NCI-H187 treated with DMSO at 0.1 percent for 48 hours (cell line): Measurements from ENCODE around the gene ZC3H18.

Source experiments
- DNase-seq: peaks from one replicate; lab custom pipeline; 2025; lab: John Stamatoyannopoulos, UW

ZC3H18 gene

GRCh38 chr16:88639231-88640038 lies 69.2 kb downstream of the ZC3H18 start:
- DNase-seq = no peak

DNA sequence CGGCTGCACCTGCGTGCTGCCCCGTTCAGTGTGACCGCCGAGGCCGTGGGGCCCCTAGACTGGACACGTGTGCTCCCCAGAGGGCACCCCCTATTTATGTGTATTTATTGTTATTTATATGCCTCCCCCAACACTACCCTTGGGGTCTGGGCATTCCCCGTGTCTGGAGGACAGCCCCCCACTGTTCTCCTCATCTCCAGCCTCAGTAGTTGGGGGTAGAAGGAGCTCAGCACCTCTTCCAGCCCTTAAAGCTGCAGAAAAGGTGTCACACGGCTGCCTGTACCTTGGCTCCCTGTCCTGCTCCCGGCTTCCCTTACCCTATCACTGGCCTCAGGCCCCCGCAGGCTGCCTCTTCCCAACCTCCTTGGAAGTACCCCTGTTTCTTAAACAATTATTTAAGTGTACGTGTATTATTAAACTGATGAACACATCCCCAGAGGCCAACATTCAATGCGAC lies 69.9 kb downstream of the ZC3H18 start:
- DNase-seq = no peak

DNA sequence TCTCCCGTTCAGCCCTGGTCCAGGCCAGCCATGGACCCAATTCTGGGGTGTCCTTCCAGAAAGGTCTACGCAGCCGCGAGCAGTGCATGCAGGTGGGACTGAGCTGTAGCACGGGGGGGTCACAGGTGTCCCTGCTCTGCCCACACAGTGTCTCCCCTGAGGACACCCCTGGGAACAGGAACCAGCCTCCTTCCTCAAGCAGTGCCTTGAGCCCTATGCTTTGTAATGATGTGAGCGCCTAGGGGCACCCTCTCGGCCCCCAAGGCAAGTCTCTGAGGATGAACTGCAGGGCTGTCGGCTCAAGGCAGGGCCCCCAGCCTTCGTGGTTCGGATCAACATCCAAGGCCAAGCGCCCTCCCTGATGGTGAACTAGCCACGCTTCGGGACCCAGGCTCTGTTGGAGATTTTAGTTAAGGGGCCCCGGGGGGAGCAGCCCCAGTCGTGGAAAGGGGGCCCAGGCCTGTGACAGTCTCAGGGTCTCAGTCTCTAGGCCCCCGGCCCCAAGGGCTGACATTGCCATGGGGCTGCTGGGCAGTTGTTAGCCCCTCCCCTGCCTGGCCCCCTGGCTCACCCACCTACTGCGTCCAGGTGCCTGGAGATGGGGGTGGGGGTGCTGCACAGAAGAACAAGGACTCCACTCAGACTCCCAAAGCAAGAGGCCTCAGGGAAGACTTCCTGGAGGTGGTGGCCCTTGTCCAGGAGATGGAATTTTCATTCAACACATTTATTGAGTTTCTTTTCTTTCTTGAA lies 70.5 kb downstream of the ZC3H18 start:
- DNase-seq = no peak

DNA sequence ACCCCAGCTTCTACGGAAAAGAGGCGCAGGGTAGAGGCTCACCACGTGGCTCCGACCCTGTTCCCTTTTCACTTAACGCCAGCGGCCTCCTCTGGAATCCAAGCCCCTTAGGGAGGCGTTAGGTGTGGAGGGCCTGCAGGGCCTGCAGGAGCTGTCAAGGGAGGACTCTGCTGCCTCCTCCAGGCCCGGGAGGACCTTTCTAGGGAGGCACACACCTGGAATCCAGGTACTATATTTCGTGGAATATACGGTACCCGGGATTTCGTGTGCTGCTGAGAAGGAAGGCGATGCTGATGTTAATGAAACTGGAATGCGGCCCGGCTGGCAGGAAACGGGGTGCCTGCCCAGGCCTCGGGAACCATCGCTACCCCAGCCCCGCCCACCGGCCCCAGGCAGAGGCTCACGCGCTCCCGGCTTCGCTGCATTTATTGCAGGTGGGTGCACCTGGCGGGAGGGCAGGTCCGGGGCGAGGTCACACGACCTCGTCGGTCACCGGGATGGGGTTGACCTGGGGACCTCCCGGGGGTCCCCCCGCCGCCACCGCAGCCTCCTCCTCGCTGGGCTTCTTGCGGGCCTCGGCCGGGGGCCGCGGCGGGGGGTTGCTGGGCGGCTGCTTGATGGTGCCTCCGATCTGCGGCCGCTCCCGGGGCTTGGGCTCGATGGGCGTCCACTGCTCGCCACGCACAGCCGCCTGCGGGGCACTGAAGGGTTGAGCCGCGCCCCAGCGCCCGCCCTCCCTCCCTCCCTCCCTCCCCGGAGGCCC lies 72.9 kb downstream of the ZC3H18 start:
- DNase-seq = no peak

GRCh38 chr16:88643644-88643932 lies 73.4 kb downstream of the ZC3H18 start:
- DNase-seq = no peak

DNA sequence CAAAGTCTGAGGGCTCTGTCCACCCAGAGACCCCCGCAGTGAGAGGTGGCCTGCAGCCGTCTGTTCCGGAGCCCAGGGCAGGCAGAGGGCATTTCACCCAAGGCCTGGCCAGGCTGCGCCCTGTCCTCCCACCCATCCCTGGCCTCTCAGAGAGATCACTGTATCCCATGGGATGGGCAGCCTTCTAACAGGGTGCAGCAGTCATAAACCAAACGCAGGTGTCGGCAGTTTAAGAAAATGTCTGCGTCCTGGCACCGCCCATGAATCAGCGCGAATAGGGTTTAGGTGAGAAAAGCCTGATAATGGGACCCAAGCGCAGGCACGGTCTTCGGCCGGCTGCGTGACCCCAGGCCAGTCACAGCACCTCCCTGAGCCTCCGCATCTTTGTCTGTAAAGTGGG lies 75.3 kb downstream of the ZC3H18 start:
- DNase-seq = no peak

- no peak for DNase-seq
Observed at GRCh38 chr16:88645941-88646340, 75.7 kb downstream of the ZC3H18 start.

- no peak for DNase-seq
Observed at GRCh38 chr16:88646345-88647034, 76.3 kb downstream of the ZC3H18 start.

- no peak for DNase-seq
Observed at GRCh38 chr16:88647178-88648070, 77.2 kb downstream of the ZC3H18 start.

- DNase-seq = no peak
Observed at GRCh38 chr16:88649195-88649923, 79.2 kb downstream of the ZC3H18 start.

- no peak for DNase-seq
Observed at GRCh38 chr16:88649924-88650748, 79.9 kb downstream of the ZC3H18 start.

DNA sequence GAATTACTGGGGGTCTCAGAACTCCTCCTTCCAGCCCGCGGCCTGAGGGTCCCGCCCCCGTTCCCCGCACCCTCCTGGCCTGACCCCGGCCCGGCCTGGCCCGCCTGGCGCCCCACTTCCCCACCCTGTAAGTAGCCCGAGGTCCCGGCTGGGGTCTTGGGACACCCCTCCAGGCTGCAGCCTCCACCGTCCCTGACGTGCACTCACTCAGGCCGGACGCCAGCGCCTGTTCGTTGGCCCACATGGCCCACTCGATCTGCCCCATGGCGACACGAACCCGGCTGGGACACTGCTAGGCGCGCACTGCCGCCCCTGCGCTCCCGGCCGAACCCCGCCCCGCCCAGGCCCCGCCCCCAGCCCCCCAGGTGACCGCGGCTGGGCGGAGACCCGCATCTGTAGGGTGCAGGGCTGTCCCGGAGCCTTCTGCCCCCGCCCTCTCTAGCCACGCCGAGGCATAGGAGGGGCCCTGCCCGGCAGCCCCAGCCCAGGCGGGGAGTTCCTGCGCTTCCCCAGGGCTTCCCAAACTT lies 80.6 kb downstream of the ZC3H18 start, which contains the start of gene CYBA:
CYBA (minus strand) TSS at position 305 of the 527 bp plus-strand sequence; CDS start at position 265, 40 bp downstream.
- no peak for DNase-seq

DNA sequence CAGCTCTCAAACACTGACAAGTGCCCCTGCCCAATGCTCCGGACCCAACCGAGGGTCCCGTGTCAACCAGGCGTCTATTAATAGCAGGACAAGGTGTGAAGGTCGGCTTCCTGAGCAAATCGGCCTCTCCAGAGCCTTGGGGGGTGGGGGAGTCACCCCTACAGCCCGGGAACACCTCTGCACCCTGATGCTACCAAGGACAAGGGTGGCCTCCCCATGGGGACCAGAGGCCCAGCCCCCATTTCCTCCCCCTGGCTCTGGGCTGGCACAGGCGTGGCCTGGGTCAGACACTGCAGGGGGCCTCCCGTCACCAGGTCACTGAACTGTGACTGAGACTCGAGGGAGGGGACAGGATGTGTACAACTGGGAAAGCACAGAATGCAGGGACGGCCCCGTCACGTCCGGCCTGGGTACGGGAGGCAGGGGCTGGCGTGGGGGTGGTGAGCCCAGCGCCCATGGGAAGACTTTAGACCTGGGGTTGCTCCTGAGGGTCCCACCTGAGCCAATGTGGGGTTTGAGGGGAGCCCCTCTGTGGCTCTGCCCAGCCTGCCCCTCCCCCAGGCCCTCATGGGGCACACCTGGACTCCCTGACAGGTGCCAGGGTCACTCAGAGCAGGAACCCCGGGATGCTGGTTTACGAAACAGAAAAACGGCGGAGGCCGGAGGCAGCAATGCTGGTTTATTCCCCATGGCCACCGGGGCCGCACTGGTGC lies 81.2 kb downstream of the ZC3H18 start:
- DNase-seq = no peak

DNA sequence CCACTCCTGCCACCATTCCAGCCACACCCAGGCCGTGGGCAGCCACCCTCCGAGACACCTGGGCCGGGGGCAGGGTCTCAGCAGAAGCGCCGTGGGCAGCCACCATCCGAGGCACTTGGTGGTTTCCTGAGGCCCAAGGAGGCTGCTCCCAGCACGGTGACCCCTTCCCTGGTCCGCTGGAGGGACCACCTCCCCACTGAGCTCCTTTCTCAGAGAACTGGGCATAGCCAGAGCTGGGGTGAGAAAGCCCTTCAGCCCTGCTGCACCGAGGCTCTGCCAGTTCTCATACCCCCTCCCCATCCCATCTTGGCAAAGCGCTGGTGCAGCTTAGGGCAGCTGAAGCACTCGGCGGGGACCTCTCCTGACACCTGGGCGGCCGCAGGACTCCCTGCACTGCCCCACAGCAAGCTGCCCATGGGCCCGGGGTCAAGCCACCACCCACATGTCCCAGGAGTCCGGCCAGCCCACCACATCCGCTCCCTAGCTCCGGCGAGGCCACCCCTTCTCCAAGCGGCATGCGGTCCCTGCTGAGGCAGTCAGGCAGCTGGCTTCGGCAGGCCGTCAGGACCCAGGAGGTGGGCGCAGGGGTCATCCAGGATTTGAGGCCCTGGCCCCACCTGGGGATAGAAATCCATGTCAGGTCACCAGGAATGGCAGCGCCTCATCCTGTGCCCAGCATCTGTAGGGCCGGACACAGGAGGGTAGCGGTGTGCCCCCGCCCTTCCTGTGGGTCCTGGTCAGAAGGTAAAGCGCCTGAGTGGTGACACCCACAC lies 82.0 kb downstream of the ZC3H18 start:
- DNase-seq = no peak

DNA sequence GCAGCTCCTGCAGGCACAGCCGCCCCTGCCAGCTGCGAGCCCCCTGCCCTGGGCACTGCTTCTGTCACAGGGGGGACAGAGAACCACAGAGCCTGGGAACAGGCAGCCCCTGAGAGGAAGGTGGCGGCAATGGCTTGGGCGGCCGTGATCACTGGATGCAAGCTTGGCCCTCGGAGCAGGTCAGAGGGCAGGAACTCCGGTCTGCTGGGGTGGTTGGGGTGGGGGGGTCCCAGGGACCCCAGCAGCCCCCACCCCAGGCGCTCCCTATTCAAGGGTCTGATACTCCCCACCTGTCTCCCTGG lies 82.5 kb downstream of the ZC3H18 start:
- no peak for DNase-seq

- DNase-seq = no peak
Observed at GRCh38 chr16:88653101-88653500, 82.9 kb downstream of the ZC3H18 start.

GRCh38 chr16:88653596-88654362 lies 83.6 kb downstream of the ZC3H18 start:
- DNase-seq = no peak
